GM12872 (cell line): ENCODE results near the gene L3MBTL1.

Experiments used
- CTCF ChIP-seq: IDR thresholded peaks from 3 replicates; pipeline ENCODE4 v1.5.1; 2011; ENCODE audit warnings: low read depth, mild to moderate bottlenecking, low read length, moderate library complexity; ENCODE audit not compliant: insufficient read depth

L3MBTL1 gene

GRCh38 chr20:43462660-43463526 lies 44.6 kb upstream of the L3MBTL1 start:
- no peak for TF ChIP-seq CTCF

- TF ChIP-seq CTCF = no peak
These were observed 43.8 kb upstream of the L3MBTL1 start for GRCh38 chr20:43463527-43464218.

- no peak for TF ChIP-seq CTCF
These were observed 43.2 kb upstream of the L3MBTL1 start for GRCh38 chr20:43464219-43464790.

GRCh38 chr20:43465625-43465943 lies 41.9 kb upstream of the L3MBTL1 start:
- no peak for TF ChIP-seq CTCF

- TF ChIP-seq CTCF = no peak
These were observed 39.9 kb upstream of the L3MBTL1 start for GRCh38 chr20:43467589-43467988.

GRCh38 chr20:43472671-43473380 lies 34.7 kb upstream of the L3MBTL1 start:
- no peak for TF ChIP-seq CTCF

GRCh38 chr20:43473381-43473704 lies 34.2 kb upstream of the L3MBTL1 start:
- TF ChIP-seq CTCF = no peak
